Measurements from ENCODE around the gene WNT10A. TPM values are rescaled to one million over a fixed set of nuclear protein-coding genes. Genes with fewer than 3 reads are reported as not detected.

Gene WNT10A
- total and polyA plus RNA-seq, 10 of the 15 experiments (the other 5 are each of a cell fraction or from before 2014, with no cell fraction given), result 0.61 to 45.0 (median 6.9) TPM

GRCh38 chr2:218839430-218839829 lies 41.2 kb upstream of the WNT10A start:
- in situ Hi-C loops (cut with MboI) (no loop called here), intact Hi-C loops (cut with micrococcal nuclease; ENCODE audit: unreplicated experiment) (no loop called here)
- Histone ChIP-seq H3K9me3 (replicated peaks; ENCODE audit: control insufficient read depth, insufficient read depth, low read length) (no peaks in the 10 kb centered on the region; the same call in 2 of the 3 replicates), H3K27me3 (replicated peaks in 1 of 2; ENCODE audit: control insufficient read depth in 2 of 2, insufficient read depth in 2 of 2, low read length in 1 of 2) (peaks cover 0 to 9% of the 10 kb centered on the region in 2 experiments; a peak in 3 of 4 replicates), H2AFZ (ENCODE audit: control insufficient read depth, low read depth, low read length) (no peak overlapping the region), H3K4me1 (ENCODE audit: control insufficient read depth, insufficient read depth, low read length) (no peaks in the 10 kb centered on the region), H3K9ac (ENCODE audit: control insufficient read depth, insufficient read depth, low read length) (no peak overlapping the region), H3K27ac (ENCODE audit: control insufficient read depth, insufficient read depth) (no peak overlapping the region), H3K4me2 (ENCODE audit: control insufficient read depth, insufficient read depth) (no peak overlapping the region), H3K4me3 (no peak overlapping the region), H3K36me3 (ENCODE audit: control insufficient read depth in 2 of 2, insufficient read depth in 2 of 2, low read length in 1 of 2) (no peaks in the 10 kb centered on the region), H4K20me1 (ENCODE audit: control insufficient read depth, insufficient read depth) (no peaks in the 10 kb centered on the region), H3K79me2 (ENCODE audit: control insufficient read depth, insufficient read depth, low read length) (no peaks in the 10 kb centered on the region)
- whole genome bisulfite sequencing (ENCODE audit: insufficient coverage, insufficient replicate concordance, low lambda C conversion rate, missing lambda C conversion rate), result 42% methylated on average over 4 of the region's 4 CpGs
- RAD21 ChIA-PET (ENCODE audit: unreplicated experiment), result no interaction called here
- DNase-seq (ENCODE audit: low read depth, low spot score) (no peak), ATAC-seq (no peak), FAIRE-seq (no peak)
- SMC1A ChIA-PET (ENCODE audit: uncharacterized antibody, unreplicated experiment), result no interaction called here
- BruUV-seq (replicated peaks), result no TSS peak
- POLR2A ChIA-PET, result no interaction called here
- CTCF ChIA-PET, result interaction anchor here (0.7 kb wide), 1 partner anchor 8 kb away, joined by 3 read pairs; no protein-coding TSS in a partner anchor
- no peak for TF ChIP-seq ELK1 (IDR thresholded peaks at IDR 0.05; ENCODE audit: low read depth, low read length)
- no peak for TF ChIP-seq NFYB (IDR thresholded peaks at IDR 0.05; ENCODE audit: insufficient read depth, low read depth, low read length)
- TF ChIP-seq NFYA (IDR thresholded peaks at IDR 0.05; ENCODE audit: borderline replicate concordance, low read depth, low read length), result no peak
- no peak for TF ChIP-seq CREB1 (IDR thresholded peaks at IDR 0.05; ENCODE audit: low read depth)
- no peak for TF ChIP-seq KAT2A (conservative IDR thresholded peaks at IDR 0.05; ENCODE audit: control insufficient read depth, low read depth, low read length)
- TF ChIP-seq PRDM15 (CRISPR knock-in tag; IDR thresholded peaks at IDR 0.05), result no peak
- TF ChIP-seq IKZF2 (IDR thresholded peaks at IDR 0.05), result no peak
- TF ChIP-seq BMI1 (IDR thresholded peaks at IDR 0.05; ENCODE audit: borderline replicate concordance), result no peak
- no peak for TF ChIP-seq ZNF384 (IDR thresholded peaks at IDR 0.05; ENCODE audit: borderline replicate concordance, low read depth, low read length)
- TF ChIP-seq RUNX3 (IDR thresholded peaks at IDR 0.05; ENCODE audit: low read length), result no peak
- no peak for TF ChIP-seq BCL3 (IDR thresholded peaks at IDR 0.05; ENCODE audit: borderline replicate concordance, insufficient read depth, low read depth, low read length, poor library complexity, severe bottlenecking)
- TF ChIP-seq BCLAF1 (IDR thresholded peaks at IDR 0.05), result no peak
- no peak for TF ChIP-seq CHD4 (IDR thresholded peaks at IDR 0.05)
- TF ChIP-seq ZBED1 (IDR thresholded peaks at IDR 0.05; ENCODE audit: borderline replicate concordance), result no peak

All from GM12878 (cell line).